ENCODE data around the gene MBD6. TPM values are rescaled to one million over a fixed set of nuclear protein-coding genes. Genes with fewer than 3 reads are reported as not detected.

The MBD6 gene
- total RNA-seq, 1 donor from 2014 or later = 99.0 TPM

GRCh38 chr12:57534250-57534649, 11.6 kb downstream of the MBD6 start:
- peaks cover 59% of the 10 kb centered on the region for H3K36me3 Mint-ChIP-seq (ENCODE audit: low read depth, unreplicated experiment)
- DNase-seq (ENCODE audit: low spot score) = no peak
- H3K27me3 Mint-ChIP-seq (ENCODE audit: unreplicated experiment) = peaks cover 10% of the 10 kb centered on the region
- no peaks in the 10 kb centered on the region for H3K9me3 Mint-ChIP-seq (ENCODE audit: unreplicated experiment)
- no peak for TF ChIP-seq CTCF (IDR thresholded peaks at IDR 0.05; ENCODE audit: unreplicated experiment)
- H3K4me1 Mint-ChIP-seq (ENCODE audit: unreplicated experiment) = peaks cover 17% of the 10 kb centered on the region
- peak overlapping the region; percentile 42 for H3K4me3 Mint-ChIP-seq (ENCODE audit: unreplicated experiment)
- no peak overlapping the region for H3K27ac Mint-ChIP-seq (ENCODE audit: unreplicated experiment)

GRCh38 chr12:57534991-57535543, 12.4 kb downstream of the MBD6 start:
- Mint-ChIP-seq H3K4me3 (ENCODE audit: unreplicated experiment) (peak overlapping the region; percentile 47), H3K36me3 (ENCODE audit: low read depth, unreplicated experiment) (peaks cover 57% of the 10 kb centered on the region), H3K4me1 (ENCODE audit: unreplicated experiment) (peaks cover 15% of the 10 kb centered on the region), H3K27ac (ENCODE audit: unreplicated experiment) (peak overlapping the region; percentile 70), H3K27me3 (ENCODE audit: unreplicated experiment) (peaks cover 10% of the 10 kb centered on the region), H3K9me3 (ENCODE audit: unreplicated experiment) (no peaks in the 10 kb centered on the region)
- no peak for DNase-seq (ENCODE audit: low spot score)
- TF ChIP-seq CTCF (IDR thresholded peaks at IDR 0.05; ENCODE audit: unreplicated experiment) = no peak

GRCh38 chr12:57535764-57536596, 13.4 kb downstream of the MBD6 start:
- Mint-ChIP-seq H3K4me3 (ENCODE audit: unreplicated experiment) (peak overlapping the region; percentile 47), H3K4me1 (ENCODE audit: unreplicated experiment) (peaks cover 15% of the 10 kb centered on the region), H3K27me3 (ENCODE audit: unreplicated experiment) (peaks cover 10% of the 10 kb centered on the region), H3K9me3 (ENCODE audit: unreplicated experiment) (no peaks in the 10 kb centered on the region), H3K27ac (ENCODE audit: unreplicated experiment) (peak overlapping the region; percentile 70), H3K36me3 (ENCODE audit: low read depth, unreplicated experiment) (peaks cover 56% of the 10 kb centered on the region)
- DNase-seq (ENCODE audit: low spot score) = no peak
- no peak for TF ChIP-seq CTCF (IDR thresholded peaks at IDR 0.05; ENCODE audit: unreplicated experiment)

GRCh38 chr12:57536597-57536942, 13.9 kb downstream of the MBD6 start:
- peaks cover 15% of the 10 kb centered on the region for H3K4me1 Mint-ChIP-seq (ENCODE audit: unreplicated experiment)
- H3K9me3 Mint-ChIP-seq (ENCODE audit: unreplicated experiment) = no peaks in the 10 kb centered on the region
- H3K36me3 Mint-ChIP-seq (ENCODE audit: low read depth, unreplicated experiment) = peaks cover 55% of the 10 kb centered on the region
- H3K4me3 Mint-ChIP-seq (ENCODE audit: unreplicated experiment) = no peak overlapping the region
- H3K27me3 Mint-ChIP-seq (ENCODE audit: unreplicated experiment) = peaks cover 8% of the 10 kb centered on the region
- no peak for TF ChIP-seq CTCF (IDR thresholded peaks at IDR 0.05; ENCODE audit: unreplicated experiment)
- no peak for DNase-seq (ENCODE audit: low spot score)
- no peak overlapping the region for H3K27ac Mint-ChIP-seq (ENCODE audit: unreplicated experiment)

GRCh38 chr12:57539134-57539768, 16.6 kb downstream of the MBD6 start:
- no peak for DNase-seq (ENCODE audit: low spot score)
- peaks cover 15% of the 10 kb centered on the region for H3K4me1 Mint-ChIP-seq (ENCODE audit: unreplicated experiment)
- no peak overlapping the region for H3K4me3 Mint-ChIP-seq (ENCODE audit: unreplicated experiment)
- peak overlapping the region; percentile 30 for H3K27ac Mint-ChIP-seq (ENCODE audit: unreplicated experiment)
- peaks cover 37% of the 10 kb centered on the region for H3K36me3 Mint-ChIP-seq (ENCODE audit: low read depth, unreplicated experiment)
- TF ChIP-seq CTCF (IDR thresholded peaks at IDR 0.05; ENCODE audit: unreplicated experiment) = no peak
- no peaks in the 10 kb centered on the region for H3K9me3 Mint-ChIP-seq (ENCODE audit: unreplicated experiment)
- H3K27me3 Mint-ChIP-seq (ENCODE audit: unreplicated experiment) = peaks cover 5% of the 10 kb centered on the region

Data from endothelial cell (in vitro differentiated cells).